Dedifferentiated amniotic fluid mesenchymal stem cell (primary cell): ENCODE data around the gene FHL2.
A peak's percentile ranks its signal among the peaks of the same experiment; 100 is the strongest.
"Not testable (repeated sequence)": the region's sequence is repeated elsewhere in the genome, so short reads cannot be mapped to it uniquely, and the experiment has no call there.

ENCODE experiments used
- DNase-seq: peaks from one replicate; pipeline ENCODE4 v3.0.0-alpha.2; 2016; ENCODE audit errors: extremely low spot score

Gene FHL2

DNA sequence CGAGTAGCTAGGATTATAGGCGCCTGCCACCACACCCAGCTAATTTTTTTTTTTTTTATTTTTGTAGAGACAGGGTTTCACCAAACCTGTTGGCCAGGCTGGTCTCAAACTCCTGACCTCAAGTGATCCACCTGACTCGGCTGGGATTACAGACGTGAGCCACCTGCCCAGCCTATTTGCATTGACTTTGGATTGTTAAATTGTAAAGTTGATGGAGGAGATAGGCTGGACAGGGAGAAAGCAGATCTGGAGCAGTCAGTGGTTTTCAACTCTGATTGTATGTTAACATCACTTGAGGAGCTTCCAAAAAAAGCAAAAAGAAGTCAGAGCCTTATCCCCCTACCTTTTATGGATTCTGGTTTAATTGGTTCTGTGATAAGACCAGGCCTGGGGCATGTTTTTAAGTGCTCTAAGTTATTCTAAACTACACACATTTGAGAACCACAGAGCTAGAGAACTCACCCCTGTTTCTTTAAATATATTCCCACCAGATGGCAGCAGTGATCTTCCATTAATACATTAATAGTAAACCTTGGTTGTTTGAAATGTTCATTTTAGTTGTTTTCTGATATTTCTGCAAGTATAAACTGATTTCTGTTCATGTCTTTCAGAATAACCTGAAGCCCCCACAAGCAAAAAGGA is 54.0 kb downstream of the FHL2 start:
- DNase-seq, result peak; percentile 54

DNA sequence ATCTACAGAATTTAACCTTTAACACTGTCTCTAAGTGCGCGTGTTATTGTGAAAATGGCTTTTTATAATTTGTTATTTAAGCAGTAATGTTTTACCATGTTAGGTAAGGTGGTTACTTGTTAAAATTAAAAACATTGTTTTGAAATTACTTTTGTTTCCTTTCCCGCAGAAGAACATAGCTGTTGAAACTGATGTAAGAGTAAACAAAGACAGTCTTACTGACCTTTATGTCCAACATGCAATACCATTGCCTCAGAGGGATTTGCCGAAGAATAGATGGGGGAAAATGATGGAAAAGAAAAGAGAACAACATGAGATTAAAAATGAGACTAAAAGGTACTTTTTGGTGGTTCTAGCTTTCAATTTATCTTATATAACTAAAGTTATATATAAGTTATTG is 59.4 kb downstream of the FHL2 start:
- no peak for DNase-seq

DNA sequence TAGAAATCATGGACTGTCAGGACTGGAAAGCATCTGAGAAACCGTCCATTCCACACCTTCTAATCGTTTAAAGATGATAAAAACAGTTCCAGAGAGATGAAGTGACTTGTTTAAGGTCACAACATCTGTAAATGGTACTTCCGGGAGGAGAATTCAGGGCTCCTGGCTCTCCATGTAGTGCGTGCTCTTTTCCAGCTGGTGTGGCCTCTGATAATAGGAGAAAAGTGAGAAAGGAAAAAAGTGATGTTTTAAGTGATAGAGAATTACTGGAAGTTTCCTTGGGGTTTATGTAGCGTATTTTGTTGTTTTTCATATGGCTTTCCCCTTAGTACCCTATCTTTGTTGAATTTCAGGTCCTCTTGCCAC is 60.8 kb downstream of the FHL2 start:
- no peak for DNase-seq

GRCh38 chr2:105337122-105338019 is 61.5 kb downstream of the FHL2 start, which contains the start of gene C2orf49:
Gene C2orf49 (plus strand): TSS chr2:105337540. CDS start chr2:105337588, 48 bp downstream.
- peak; percentile 79 for DNase-seq

DNA sequence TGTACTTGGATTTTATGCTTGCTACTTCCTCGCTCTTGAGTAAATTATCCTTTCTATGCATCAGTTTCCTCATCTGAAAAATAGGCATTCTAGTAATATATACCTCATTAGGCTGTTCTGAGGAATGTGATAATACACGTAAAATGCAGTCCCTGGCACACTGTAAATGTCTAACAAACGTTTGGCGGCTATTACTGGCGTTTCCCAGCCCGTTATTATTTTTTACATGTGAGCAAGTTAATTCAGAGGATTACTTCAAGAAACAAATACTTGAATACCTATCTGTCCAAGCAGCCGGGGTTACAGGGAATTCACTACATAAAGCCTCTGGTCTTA is 62.1 kb downstream of the FHL2 start:
- DNase-seq, result no peak

DNA sequence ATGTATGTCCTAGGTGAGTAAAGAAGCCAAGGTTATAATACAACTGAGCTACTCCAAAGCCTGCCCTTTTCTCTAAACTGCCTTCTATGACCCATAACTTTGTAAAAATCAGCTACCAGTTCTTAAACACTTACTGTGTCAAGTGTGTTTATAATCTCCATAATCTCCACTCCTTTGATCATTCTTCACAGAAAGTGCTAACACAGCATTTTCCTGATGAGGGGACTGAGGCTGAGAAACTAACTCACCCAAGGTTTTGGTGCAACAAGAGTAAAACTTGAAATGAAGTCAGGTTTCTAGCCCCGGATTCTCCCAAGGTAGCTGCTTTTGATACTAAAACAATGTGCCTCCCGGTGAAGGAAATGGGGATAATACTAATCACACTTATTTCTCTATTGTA is 63.4 kb downstream of the FHL2 start:
- DNase-seq, result no peak

DNA sequence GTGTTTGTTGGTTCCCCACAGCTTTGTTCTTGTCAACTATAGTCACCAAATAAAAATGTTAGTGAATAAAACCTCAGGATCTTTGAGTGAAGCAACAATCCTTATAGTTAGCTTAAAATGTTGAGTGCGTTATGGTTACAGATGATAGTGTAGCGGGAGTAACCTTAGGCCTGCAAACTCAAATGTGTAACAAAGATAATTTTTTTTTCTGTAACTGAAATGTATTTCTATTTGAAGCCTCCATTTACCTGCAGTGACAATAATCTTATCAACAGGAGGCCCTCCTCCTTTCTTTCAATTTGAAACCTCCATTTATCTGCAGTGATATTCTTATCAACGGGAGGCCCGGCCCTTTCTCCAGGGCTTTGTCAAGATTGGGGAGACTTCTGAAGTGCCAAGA is 64.6 kb downstream of the FHL2 start:
- no peak for DNase-seq

DNA sequence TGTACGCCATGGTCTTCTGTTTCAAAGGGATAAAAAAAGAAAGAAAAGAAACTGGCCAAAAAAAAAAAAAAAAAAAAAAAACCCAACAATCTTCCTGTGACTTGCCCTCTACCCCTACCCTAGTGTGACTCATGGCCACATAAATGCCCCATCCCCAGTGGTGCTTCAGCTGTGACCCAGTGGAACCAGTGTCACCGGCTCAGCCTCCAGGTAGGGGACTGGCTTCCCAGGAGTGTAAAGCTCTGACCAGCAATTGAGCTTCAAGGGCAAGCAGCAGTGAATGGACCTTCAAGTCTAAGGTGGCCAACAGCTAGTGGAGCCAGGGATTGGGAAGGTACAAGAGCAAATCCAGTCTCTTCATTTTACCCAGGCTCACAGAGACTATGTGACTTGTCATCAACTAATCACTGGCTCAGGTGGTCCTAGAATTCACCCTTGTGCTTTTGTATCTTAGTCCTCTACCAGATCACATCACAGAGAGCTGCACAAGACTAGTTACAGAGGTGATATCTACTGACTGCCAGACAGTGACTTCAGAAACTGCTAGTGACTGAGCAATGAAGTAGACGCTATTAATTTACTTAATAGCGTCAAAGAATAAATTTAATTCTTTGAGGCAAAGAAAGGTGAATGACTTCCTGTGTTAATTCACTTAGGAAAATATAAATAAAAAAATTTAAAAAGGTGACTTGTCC is 68.0 kb downstream of the FHL2 start:
- DNase-seq, result no peak

DNA sequence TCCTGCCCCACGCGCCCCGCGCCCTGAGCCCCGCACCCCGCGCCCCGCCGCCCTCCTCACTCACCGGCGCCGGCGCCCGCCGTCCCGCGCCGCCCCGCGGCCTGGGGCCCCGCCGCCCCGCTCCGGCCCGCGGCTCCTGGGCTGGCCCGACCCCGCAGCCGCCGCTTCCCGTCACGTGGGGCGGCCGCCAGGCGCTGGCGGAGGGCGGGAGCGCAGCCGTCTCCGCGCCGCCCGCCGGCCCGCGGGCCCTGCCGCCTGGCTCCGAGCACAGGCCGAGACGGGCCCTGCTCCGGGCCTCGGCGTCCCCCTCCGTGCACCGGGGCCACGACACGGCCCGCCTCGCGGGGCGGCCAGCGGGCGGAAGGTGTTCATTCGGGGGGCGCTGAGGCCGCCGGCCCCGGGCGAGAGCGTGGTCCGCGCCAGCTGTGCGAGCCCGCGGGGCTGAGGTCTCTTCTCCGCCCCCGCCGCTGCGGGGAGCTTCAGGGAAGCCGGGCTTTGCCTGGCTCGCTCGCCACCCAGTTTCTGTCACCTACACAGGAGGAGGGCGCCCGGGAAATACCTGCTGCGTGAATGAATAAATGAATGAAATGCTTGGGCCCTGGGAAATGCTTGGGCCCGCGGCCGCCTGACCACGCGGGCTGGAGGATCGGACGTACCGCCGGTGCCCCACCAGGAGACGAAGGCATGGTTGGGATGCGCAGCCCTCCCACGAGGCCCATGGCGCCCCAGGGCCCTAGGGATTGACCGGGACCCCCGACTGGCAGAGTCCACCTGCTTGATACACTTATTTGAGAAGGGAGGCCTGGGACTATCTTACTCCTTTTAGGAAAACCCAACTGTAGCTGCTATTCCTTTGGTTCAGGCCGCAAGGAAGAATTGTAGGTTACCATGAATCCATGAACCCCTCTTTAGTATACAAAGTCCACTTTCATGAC is 69.0 kb downstream of the FHL2 start, which contains the start of gene TGFBRAP1:
TGFBRAP1 (minus strand) TSS at position 175 of the 935 bp plus-strand sequence. CDS start 21,434 bp downstream, outside the sequence.
- no peak for DNase-seq

DNA sequence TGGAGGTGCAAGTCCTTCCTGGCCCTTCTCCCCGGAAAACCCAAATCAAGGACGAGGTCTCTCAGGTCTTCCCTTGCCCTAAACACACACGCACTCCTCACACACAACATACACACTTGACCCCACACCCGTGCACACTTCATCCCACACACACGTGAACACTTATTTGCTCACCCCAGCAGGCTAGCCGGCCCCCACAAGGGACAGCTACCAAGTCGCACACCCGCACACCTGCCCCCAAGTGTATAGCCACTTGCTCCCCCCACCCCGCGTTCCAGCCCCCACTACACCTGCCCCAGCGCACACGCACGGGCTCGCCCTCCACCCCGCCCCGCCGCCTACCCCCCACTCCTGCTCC is 69.7 kb downstream of the FHL2 start:
- DNase-seq, result no peak

DNA sequence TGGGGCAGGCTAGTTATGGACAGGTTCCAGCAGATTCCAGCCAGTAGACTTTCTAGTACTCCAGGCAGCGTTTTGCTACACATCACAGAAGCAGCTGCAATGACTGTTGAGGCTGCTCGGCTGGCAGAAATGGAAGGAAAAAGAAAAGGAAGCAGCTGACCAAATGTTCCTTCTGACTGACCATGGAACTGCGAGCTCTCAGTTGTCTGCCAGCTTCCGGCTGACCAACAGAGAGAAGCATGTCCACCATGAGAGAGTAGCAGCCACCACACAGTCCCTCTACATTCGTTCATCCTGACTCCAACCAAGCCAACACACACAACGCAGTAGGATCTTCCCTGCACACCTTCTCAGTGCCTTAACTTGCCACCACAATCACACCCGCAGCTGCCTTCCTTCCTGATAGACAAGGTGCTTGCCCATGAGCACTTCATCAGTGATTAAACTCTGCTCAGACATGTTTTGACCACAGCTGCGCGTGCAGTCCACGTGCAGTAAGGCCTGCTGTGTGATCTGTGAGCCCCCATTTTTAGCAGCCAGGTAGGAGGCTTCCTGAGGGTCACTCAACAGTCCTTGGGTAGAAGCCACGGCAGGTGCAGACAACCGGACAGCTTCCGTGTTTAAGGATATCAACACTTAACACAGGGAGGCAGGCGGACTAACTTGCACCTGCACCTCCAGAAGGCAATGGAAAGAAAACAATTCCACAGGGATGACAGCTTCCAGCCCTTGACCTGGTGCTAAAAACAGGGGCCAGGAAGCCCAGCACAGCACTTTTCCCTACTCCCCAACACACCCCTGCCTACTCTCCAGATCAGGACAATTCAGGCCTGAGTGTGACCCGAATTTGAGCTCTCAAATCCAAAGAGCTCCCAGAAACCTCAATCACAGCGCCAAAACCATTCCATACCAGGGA is 70.3 kb downstream of the FHL2 start:
- no peak for DNase-seq

DNA sequence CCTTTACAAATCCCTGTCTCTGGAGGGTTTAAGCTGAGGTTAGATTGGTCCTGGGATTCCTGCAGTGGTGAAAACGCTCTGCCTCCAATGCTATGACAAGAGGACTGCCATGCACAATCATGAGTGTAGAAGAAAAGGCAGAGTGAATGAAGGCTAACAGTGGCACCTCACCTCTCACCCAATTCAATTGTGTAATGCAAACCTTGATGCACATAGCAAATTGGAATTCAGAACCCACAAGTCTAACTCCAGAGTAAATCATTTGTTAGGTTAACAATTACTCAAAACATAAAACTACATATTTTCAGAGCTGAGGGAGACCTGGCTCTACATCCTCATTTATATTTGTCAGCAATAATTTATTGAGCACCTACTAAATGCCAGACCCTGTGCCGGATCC is 71.2 kb downstream of the FHL2 start:
- DNase-seq, result no peak

DNA sequence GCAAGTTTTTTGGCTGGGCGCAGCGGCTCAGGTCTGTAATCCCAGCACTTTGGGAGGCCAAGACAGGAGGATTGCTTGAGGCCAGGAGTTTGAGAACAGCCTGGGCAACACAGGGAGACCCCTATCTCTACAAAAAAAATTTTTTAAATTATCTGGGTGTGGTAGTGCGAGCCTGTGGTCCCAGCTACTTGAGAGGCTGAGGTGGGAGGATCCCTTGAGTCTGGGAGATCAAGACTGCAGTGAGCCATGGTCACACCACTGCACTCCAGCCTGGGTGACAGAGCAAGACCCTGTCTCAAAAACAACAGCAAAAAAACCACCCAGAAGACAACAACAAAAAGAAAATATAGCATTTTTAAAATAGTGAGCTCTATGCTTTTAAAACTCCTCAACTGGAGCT is 71.6 kb downstream of the FHL2 start:
- DNase-seq, result not testable (repeated sequence)

DNA sequence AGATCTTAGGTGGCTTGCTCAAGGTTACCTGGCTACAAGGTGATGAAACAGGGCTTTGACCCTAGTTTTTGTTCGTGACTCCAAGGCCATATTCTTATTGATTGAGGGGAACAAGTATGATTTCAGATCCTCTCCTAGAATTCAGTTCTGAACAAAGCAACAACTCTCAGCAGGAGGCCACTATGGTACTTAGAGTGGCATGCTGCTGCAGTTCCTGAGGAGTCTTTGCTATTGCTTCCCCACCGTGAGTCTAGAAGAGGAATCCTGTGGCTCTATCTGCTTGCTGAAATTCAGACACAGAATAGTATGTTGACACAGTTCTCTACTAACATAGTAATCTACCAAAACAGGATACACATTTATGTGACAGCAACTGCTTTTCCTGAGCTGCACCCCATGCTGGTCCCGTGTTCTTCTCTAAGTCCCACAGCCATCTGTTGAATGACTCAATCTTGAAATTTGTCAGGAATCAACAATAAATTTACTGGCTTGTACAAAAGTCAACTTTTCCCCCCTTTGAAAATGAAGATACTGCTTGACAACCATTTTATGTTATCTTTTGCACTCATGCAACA is 73.4 kb downstream of the FHL2 start:
- DNase-seq, result no peak

GRCh38 chr2:105324732-105325131 is 74.1 kb downstream of the FHL2 start:
- peak; percentile 75 for DNase-seq

- no peak for DNase-seq
These were observed 74.8 kb downstream of the FHL2 start for GRCh38 chr2:105324101-105324500.

DNA sequence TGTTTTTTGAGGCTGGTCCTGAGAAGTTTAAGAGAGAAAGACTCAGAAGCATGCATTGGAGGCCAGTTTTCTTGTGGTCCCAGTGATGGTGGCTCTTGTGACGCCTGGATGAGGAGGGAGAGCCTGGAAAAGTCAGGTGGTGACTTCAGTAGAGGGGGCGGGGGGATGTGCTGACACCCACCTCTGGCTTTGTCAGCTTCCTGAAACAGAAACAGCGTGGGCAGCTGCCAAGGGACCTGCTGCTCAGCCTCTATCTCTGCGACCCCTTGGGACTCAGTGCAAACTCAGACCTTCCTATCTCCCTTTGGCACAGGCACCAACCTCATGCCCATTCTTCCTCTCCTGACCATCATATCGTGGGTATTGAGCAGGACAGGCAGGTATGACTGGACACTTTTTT is 75.7 kb downstream of the FHL2 start:
- no peak for DNase-seq

- no peak for DNase-seq
These were observed 76.8 kb downstream of the FHL2 start for GRCh38 chr2:105321875-105322646.

DNA sequence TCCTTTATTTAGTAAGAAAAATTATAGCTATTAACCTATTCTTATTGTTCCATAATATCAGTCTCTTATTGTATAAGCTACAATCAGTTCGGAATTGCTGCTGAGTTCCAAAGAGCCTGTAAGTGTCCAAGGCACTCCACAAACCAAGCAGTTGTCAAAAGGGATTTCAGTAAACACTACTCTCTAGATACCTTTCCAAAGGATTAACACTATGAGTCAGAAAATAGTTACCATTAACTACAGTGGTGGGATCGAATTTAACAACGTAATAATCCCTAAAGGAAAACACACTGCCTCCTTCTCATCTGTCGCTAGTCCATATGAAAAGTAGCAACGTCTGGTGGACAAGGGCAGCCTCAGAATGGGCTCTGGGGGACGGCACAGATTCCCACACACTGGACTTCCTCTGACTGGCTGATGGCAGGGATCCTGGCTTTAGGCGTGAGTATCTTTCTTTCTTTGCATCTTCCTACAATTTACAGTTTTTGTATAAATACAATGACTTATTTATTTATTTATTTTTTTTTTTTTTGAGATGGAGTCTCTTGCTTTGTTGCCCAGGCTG is 78.1 kb downstream of the FHL2 start:
- DNase-seq, result no peak
